A549 treated with GW870086 at 1 μM for 4 hours (cell line): ENCODE measurements around the gene RSPH10B2. TPM values are rescaled to one million over a fixed set of nuclear protein-coding genes. Genes with fewer than 3 reads are reported as not detected.

Experiments
- total RNA-seq: library from RNA; stranded (reverse); fragments of 200-300 nt; extraction: Qiagen RNA extraction; gene quantifications from 5 replicates; pipeline ENCODE4 v1.2.3, GENCODE V29; 2022; ENCODE audit warnings: low read depth

Gene RSPH10B2
- total RNA-seq: 0.06 to 0.09 TPM (median 0.06 TPM) in 3 of 5 replicates, not detected in the others

GRCh38 chr7:6753964-6754363 lies at the start of gene RSPH10B2:
TSS of gene RSPH10B2 (plus strand) at chr7:6754103. CDS start at chr7:6757678, 3,575 bp downstream.

GRCh38 chr7:6706666-6707407 lies 47.1 kb upstream of the RSPH10B2 start, which contains the start of gene ZNF12:
TSS of gene ZNF12 (minus strand) at chr7:6706947. CDS start at chr7:6705173, 1,774 bp downstream.

GRCh38 chr7:6826151-6826550 lies 72.2 kb downstream of the RSPH10B2 start, which contains the start of gene CCZ1B:
TSS of gene CCZ1B (minus strand) at chr7:6826275. CDS start at chr7:6826197, 78 bp downstream.

Other genes with a start within 250 kb of the RSPH10B2 start
- gene GRID2IP, start 202.6 kb upstream of the RSPH10B2 start, total RNA-seq: 0.03 TPM in 1 of 5 replicates, not detected in the others
- gene ZDHHC4, start 176.6 kb upstream of the RSPH10B2 start, total RNA-seq: 44.4 to 51.8 TPM (median 49.7 TPM) in 5 replicates
- 19.0 to 28.8 TPM (median 24.4 TPM) in 5 replicates for gene INTS15, start 164.1 kb upstream of the RSPH10B2 start, total RNA-seq
- 1.7 to 2.9 TPM (median 2.5 TPM) in 5 replicates for gene ZNF853, start 138.5 kb upstream of the RSPH10B2 start, total RNA-seq
- gene ZNF316, start 116.8 kb upstream of the RSPH10B2 start, total RNA-seq: 8.8 to 14.3 TPM (median 13.4 TPM) in 5 replicates
- gene ZNF12, start 47.2 kb upstream of the RSPH10B2 start, total RNA-seq: 9.6 to 13.7 TPM (median 11.5 TPM) in 5 replicates
- 20.9 to 30.5 TPM (median 25.1 TPM) in 5 replicates for gene CCZ1B, start 72.2 kb downstream of the RSPH10B2 start, total RNA-seq